ELR (cell line): Measurements from ENCODE around the gene SEC31A.

Experiments used
- DNase-seq: peaks from one replicate; pipeline ENCODE4 v3.0.0-alpha.2; 2015; ENCODE audit warnings: low read depth

The SEC31A gene

GRCh38 chr4:82790060-82790660 is 100.8 kb downstream of the SEC31A start:
- no peak for DNase-seq

GRCh38 chr4:82789025-82789776 is 101.8 kb downstream of the SEC31A start:
- DNase-seq, result no peak

- peak; percentile 43 for DNase-seq
Measured at GRCh38 chr4:82787342-82787741, 103.6 kb downstream of the SEC31A start.

GRCh38 chr4:82786828-82787227 is 104.1 kb downstream of the SEC31A start:
- DNase-seq, result no peak

GRCh38 chr4:82785611-82786400 is 105.1 kb downstream of the SEC31A start:
- DNase-seq, result peak; percentile 91

- DNase-seq, result peak; percentile 40
Measured at GRCh38 chr4:82784681-82785610, 106.0 kb downstream of the SEC31A start.

- DNase-seq, result no peak
Measured at GRCh38 chr4:82782626-82783345, 108.2 kb downstream of the SEC31A start.

GRCh38 chr4:82780752-82781231 is 110.2 kb downstream of the SEC31A start:
- peak; percentile 39 for DNase-seq

GRCh38 chr4:82780170-82780751 is 110.7 kb downstream of the SEC31A start:
- no peak for DNase-seq

GRCh38 chr4:82779032-82779431 is 111.9 kb downstream of the SEC31A start:
- DNase-seq, result no peak

GRCh38 chr4:82777857-82778525 is 113.0 kb downstream of the SEC31A start:
- DNase-seq, result no peak

GRCh38 chr4:82776925-82777542 is 113.9 kb downstream of the SEC31A start:
- no peak for DNase-seq

- no peak for DNase-seq
Measured at GRCh38 chr4:82775243-82775642, 115.7 kb downstream of the SEC31A start.

- DNase-seq, result no peak
Measured at GRCh38 chr4:82774711-82775171, 116.2 kb downstream of the SEC31A start.

GRCh38 chr4:82773057-82773456 is 117.9 kb downstream of the SEC31A start:
- DNase-seq, result no peak

- no peak for DNase-seq
Measured at GRCh38 chr4:82770607-82771006, 120.3 kb downstream of the SEC31A start.
